ENCODE measurements around the gene DCC.

- no peak for TF ChIP-seq RAD21 (IDR thresholded peaks at IDR 0.05; ENCODE audit: low read depth)
- no peak for TF ChIP-seq TCF7L2 (IDR thresholded peaks at IDR 0.05; ENCODE audit: borderline replicate concordance, extremely low read depth, insufficient read depth, insufficient read length)
- no peak for TF ChIP-seq POLR2A (IDR thresholded peaks at IDR 0.05; ENCODE audit: borderline replicate concordance, extremely low read depth, insufficient read depth, insufficient read length)
- no peak for TF ChIP-seq SRF (IDR thresholded peaks at IDR 0.05; ENCODE audit: low read depth)
- TF ChIP-seq SP1 (IDR thresholded peaks at IDR 0.05; ENCODE audit: low read depth) = no peak
- no peak for TF ChIP-seq POLR2AphosphoS5 (IDR thresholded peaks at IDR 0.05; ENCODE audit: low read depth, low read length)
- no peak for TF ChIP-seq MAX (IDR thresholded peaks at IDR 0.05)
- no peak for TF ChIP-seq CTCF (IDR thresholded peaks at IDR 0.05 in 2 of 3, conservative IDR thresholded peaks at IDR 0.05 in 1 of 3; ENCODE audit: borderline replicate concordance in 1 of 3, insufficient read depth in 1 of 3, low read depth in 2 of 3, low read length in 2 of 3)
- TF ChIP-seq ZBTB33 (IDR thresholded peaks at IDR 0.05; ENCODE audit: extremely low read depth, insufficient replicate concordance, low read length) = no peak
These were observed 308.2 kb downstream of the DCC start for GRCh38 chr18:52648201-52648600.

Data from HCT116 (cell line).